Measurements from ENCODE around the gene ZNF266. TPM values are rescaled to one million over a fixed set of nuclear protein-coding genes. Genes with fewer than 3 reads are reported as not detected.

ZNF266 gene
- 6.8 and 7.7 TPM in 2 replicates for total RNA-seq

DNA sequence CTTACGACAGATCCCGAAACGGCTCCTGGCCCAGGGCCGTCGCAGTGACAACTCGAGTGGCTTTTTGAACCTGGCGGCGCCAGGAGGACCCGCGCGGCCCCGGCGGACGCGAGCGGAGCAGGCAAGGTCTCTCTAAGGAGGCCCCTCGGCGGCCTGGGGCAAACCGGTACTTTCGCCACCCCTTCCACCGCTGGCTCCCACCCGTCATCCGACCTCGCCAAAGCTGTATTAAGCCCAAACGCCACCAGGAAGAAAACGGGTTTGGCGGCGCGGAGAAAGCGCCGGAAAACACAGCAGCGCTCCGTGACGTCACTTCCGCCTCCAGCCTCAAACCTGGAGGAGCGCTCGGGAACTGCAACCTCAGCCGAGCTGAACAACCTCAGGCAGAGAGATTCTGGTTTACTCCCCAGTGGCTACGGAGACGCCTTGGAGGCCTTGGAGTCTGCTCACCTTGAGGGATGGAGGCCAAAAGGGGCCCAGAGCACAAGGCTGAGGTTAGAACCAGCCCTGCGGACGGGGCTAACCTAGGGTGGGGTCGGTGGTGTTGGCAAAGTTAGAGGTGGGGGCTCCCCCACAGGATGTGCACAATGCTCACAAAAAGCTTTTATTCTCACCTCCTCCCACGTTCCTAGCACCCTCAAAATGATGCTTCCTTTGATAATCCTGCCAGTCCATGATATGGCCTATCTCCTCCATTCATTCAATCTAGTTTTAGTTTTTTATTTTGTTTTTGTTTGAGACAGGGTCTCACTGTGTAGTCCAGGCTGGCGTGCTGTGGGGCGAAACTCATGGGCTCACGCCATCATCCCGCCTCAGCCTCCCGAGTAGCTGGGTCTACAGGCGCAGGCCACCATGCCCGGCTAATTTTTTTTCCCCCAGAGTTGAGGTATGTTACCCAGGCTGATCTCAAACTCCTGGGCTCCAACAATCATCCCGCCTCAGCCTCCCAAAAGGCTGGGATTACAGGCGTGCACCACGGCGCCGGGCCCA lies at the start of gene ZNF266:
TSS of gene ZNF266 (minus strand) at position 295 of the 990 bp plus-strand sequence. CDS start 15,484 bp downstream, outside the sequence.

DNA sequence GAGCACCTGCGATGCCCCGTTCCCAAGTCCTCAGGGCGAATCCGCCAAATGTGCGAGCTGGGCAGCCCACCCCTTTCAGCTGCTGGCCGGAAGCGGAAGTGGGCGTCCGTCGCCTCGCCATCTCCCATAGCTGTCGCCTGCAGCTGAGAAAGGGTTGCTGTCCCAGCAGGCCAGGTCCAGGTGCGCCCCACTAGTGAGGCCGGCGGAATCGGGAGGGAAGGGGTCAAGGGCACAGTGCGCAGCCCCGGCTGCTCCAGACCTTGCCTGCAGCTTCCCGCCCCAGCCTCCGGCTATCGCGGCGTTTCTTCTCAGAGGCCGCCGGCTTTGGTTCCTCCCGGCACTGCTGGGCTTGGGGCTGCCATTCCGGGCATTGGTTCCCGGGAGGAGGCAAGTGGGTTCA lies 72.5 kb downstream of the ZNF266 start, which contains the start of gene ZNF177:
TSS of gene ZNF177 (plus strand) at position 109 of the 400 bp plus-strand sequence. CDS start 15,299 bp downstream, outside the sequence.

Other genes with a start within 250 kb of the ZNF266 start
- gene OR7D4, start 216.0 kb downstream of the ZNF266 start, total RNA-seq = not detected in 2 replicates
- gene OR7E24, start 184.6 kb downstream of the ZNF266 start, total RNA-seq = not detected in 2 replicates
- 5.9 and 7.3 TPM in 2 replicates for gene ZNF699, start 125.7 kb downstream of the ZNF266 start, total RNA-seq
- 7.3 and 9.0 TPM in 2 replicates for gene ZNF559, start 111.4 kb downstream of the ZNF266 start, total RNA-seq
- 0.73 and 0.78 TPM in 2 replicates for gene ZNF177, start 72.6 kb downstream of the ZNF266 start, total RNA-seq
- 0.20 TPM in 1 of 2 replicates, not detected in the other for gene ZNF560, start 63.0 kb upstream of the ZNF266 start, total RNA-seq
- gene ZNF426, start 103.1 kb upstream of the ZNF266 start, total RNA-seq = 15.8 and 17.6 TPM in 2 replicates
- 41.9 and 66.1 TPM in 2 replicates for gene ZNF121, start 148.9 kb upstream of the ZNF266 start, total RNA-seq
- 24.0 and 27.2 TPM in 2 replicates for gene ZNF561, start 185.7 kb upstream of the ZNF266 start, total RNA-seq
- 22.0 and 25.8 TPM in 2 replicates for gene ZNF562, start 239.5 kb upstream of the ZNF266 start, total RNA-seq

All from subcutaneous preadipocyte (primary cell).